GM19438 (cell line): ENCODE measurements around the gene IGHMBP2.
"Not testable (repeated sequence)": the region's sequence is repeated elsewhere in the genome, so short reads cannot be mapped to it uniquely, and the experiment has no call there.

Experiments
- ATAC-seq: cut with Tn5 transposase; IDR thresholded peaks from one replicate; pipeline ENCODE4 v1.9.1; 2021; ENCODE audit warnings: low read depth; ENCODE audit not compliant: unreplicated experiment

Gene IGHMBP2

GRCh38 chr11:68959465-68960293 lies 56.0 kb downstream of the IGHMBP2 start:
- no peak for ATAC-seq

GRCh38 chr11:68960294-68961071 lies 56.8 kb downstream of the IGHMBP2 start:
- no peak for ATAC-seq

GRCh38 chr11:68961245-68961644 lies 57.6 kb downstream of the IGHMBP2 start:
- no peak for ATAC-seq

- ATAC-seq, result no peak
Measured at GRCh38 chr11:68962527-68963250, 59.0 kb downstream of the IGHMBP2 start.

- ATAC-seq, result no peak
Measured at GRCh38 chr11:68963779-68964178, 60.1 kb downstream of the IGHMBP2 start.

- ATAC-seq, result no peak
Measured at GRCh38 chr11:68965901-68966853, 62.5 kb downstream of the IGHMBP2 start.

- ATAC-seq, result no peak
Measured at GRCh38 chr11:68966894-68967780, 63.4 kb downstream of the IGHMBP2 start.

- ATAC-seq, result no peak
Measured at GRCh38 chr11:68968306-68969250, 64.9 kb downstream of the IGHMBP2 start.

GRCh38 chr11:68969386-68969785 lies 65.7 kb downstream of the IGHMBP2 start:
- no peak for ATAC-seq

GRCh38 chr11:68970921-68971636 lies 67.4 kb downstream of the IGHMBP2 start:
- ATAC-seq, result no peak

GRCh38 chr11:68973219-68973618 lies 69.5 kb downstream of the IGHMBP2 start:
- ATAC-seq, result no peak

GRCh38 chr11:68973706-68974105 lies 70.0 kb downstream of the IGHMBP2 start:
- not testable (repeated sequence) for ATAC-seq

GRCh38 chr11:68974421-68975194 lies 70.9 kb downstream of the IGHMBP2 start:
- no peak for ATAC-seq

- no peak for ATAC-seq
Measured at GRCh38 chr11:68976095-68976494, 72.4 kb downstream of the IGHMBP2 start.

GRCh38 chr11:68976563-68976962 lies 72.9 kb downstream of the IGHMBP2 start:
- ATAC-seq, result no peak

GRCh38 chr11:68977781-68978625 lies 74.3 kb downstream of the IGHMBP2 start:
- no peak for ATAC-seq
